Mucosa of rectum (tissue), 2 donors: ENCODE data around the gene BRD9.
"Not testable (repeated sequence)": the region's sequence is repeated elsewhere in the genome, so short reads cannot be mapped to it uniquely, and the experiment has no call there.

Source experiments
- H3K27ac ChIP-seq, 2 donors: one replicate each; pipeline ENCODE4 v1.7.0; 2013; ENCODE audit warnings: inconsistent platforms in 2 of 2, low read depth in 2 of 2, low read length in 2 of 2
- H3K27me3 ChIP-seq, 2 donors: one replicate each; pipeline ENCODE4 v1.7.0; 2013; ENCODE audit warnings: low read length in 2 of 2; ENCODE audit not compliant: control insufficient read depth in 2 of 2, insufficient read depth in 2 of 2
- H3K36me3 ChIP-seq, 2 donors: one replicate each; pipeline ENCODE4 v1.7.0; 2013; ENCODE audit warnings: low read length in 2 of 2; ENCODE audit not compliant: control insufficient read depth in 2 of 2, insufficient read depth in 2 of 2
- H3K4me1 ChIP-seq, 2 donors: one replicate each; pipeline ENCODE4 v1.7.0; 2013; ENCODE audit warnings: low read length in 2 of 2, mild to moderate bottlenecking in 1 of 2; ENCODE audit not compliant: control insufficient read depth in 2 of 2, insufficient read depth in 2 of 2
- H3K4me3 ChIP-seq, 2 donors: one replicate each; pipeline ENCODE4 v1.7.0; 2013; ENCODE audit warnings: low read length in 2 of 2
- H3K9ac ChIP-seq, 2 donors: one replicate each; pipeline ENCODE4 v1.7.0; 2013; ENCODE audit warnings: low read length in 2 of 2, low read depth in 1 of 2, mild to moderate bottlenecking in 1 of 2
- H3K9me3 ChIP-seq, 2 donors: one replicate each; pipeline ENCODE4 v1.7.0; 2013; ENCODE audit warnings: low read length in 2 of 2; ENCODE audit not compliant: control insufficient read depth in 2 of 2
- donor health status: healthy.
- donor health status: Normal muscosa, but diverticular disease.

The BRD9 gene

GRCh38 chr5:837621-838121, 54.9 kb downstream of the BRD9 start:
- H3K27ac ChIP-seq, H3K4me1 ChIP-seq, H3K4me3 ChIP-seq, H3K27me3 ChIP-seq, H3K9ac ChIP-seq, H3K36me3 ChIP-seq, H3K9me3 ChIP-seq: not testable (repeated sequence)

GRCh38 chr5:835933-836612, 56.5 kb downstream of the BRD9 start:
- H3K36me3 ChIP-seq, H3K4me3 ChIP-seq, H3K27me3 ChIP-seq, H3K9ac ChIP-seq, H3K9me3 ChIP-seq, H3K4me1 ChIP-seq, H3K27ac ChIP-seq: not testable (repeated sequence)

DNA sequence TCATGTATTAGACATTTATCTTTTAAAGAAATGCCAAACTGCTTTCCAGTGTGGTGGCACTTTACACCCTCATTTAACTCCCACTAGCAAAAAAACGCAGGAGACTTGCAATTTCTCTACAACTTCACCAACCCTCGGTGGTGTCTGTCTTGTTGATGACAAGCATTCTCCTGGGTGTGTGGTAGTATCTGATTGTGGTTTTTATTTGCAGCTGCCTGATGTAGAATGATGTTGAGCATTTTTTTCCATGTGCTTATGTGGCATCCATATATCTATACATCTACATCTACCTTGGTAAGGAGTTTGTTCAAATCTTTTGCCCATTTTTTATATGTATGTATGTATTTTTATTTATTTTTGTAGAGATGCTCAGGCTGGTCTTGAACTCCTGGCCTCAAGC, 58.6 kb downstream of the BRD9 start:
- H3K9me3 ChIP-seq, H3K4me1 ChIP-seq: not testable (repeated sequence)

GRCh38 chr5:828194-828593, 64.4 kb downstream of the BRD9 start:
- H3K27me3 ChIP-seq, H3K9me3 ChIP-seq, H3K4me3 ChIP-seq, H3K9ac ChIP-seq, H3K4me1 ChIP-seq, H3K27ac ChIP-seq, H3K36me3 ChIP-seq: not testable (repeated sequence)

More for the DNA sequence above, 58.6 kb downstream of the BRD9 start:
- not testable (repeated sequence) for H3K9ac ChIP-seq, H3K4me3 ChIP-seq, H3K27me3 ChIP-seq, H3K36me3 ChIP-seq, H3K27ac ChIP-seq

DNA sequence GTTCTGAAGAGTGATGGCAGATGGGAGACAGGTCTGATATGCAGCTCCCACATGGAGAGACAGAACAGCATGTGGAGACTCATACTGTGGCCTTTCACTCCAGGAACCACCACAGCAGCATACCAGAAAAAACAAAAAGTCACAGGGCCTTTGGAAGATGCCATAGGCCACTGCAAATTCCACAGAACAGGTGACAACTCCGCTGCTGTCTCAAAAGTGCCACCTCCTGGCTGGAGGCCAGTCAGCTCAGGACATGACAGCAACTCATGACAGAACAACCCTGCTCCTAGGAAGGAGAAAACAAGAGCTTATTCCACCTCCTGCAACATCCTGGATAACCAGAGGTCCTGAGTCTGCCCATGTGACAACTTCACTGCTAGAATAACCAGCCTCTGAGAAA, 67.1 kb downstream of the BRD9 start:
- not testable (repeated sequence) for H3K9me3 ChIP-seq, H3K9ac ChIP-seq

GRCh38 chr5:821504-821903, 71.1 kb downstream of the BRD9 start:
- Histone ChIP-seq H3K36me3 (no peaks in the 10 kb centered on the region), H3K9me3 (no peaks in the 10 kb centered on the region), H3K27me3 (no peaks in the 10 kb centered on the region), H3K4me3 (no peak overlapping the region), H3K27ac (no peak overlapping the region), H3K9ac (no peak overlapping the region), H3K4me1 (no peaks in the 10 kb centered on the region)

More for the DNA sequence above, 67.1 kb downstream of the BRD9 start:
- H3K36me3 ChIP-seq, H3K27me3 ChIP-seq, H3K4me3 ChIP-seq, H3K4me1 ChIP-seq, H3K27ac ChIP-seq: not testable (repeated sequence)

DNA sequence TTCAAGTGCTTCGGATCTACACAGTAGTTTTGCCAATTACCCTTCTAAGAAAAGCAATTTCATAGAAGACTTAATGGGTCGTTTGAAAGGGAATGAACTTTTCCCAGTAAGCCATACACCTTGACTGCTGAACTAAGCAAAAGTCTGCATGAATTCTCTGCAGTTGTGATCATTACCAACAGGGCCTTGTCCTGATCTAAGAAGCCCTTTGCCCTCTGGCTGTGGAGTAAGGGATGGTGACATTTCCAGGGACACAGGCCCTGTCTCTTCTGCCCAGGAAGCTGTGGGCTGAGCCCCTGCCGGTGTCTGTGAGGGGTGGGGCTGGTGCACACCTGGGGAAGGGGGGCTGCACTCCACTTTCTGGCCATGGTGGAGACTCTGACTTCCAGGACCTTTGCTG, 72.4 kb downstream of the BRD9 start:
- H3K9me3 ChIP-seq: no peaks in the 10 kb centered on the region
- H3K27me3 ChIP-seq: no peaks in the 10 kb centered on the region
- H3K27ac ChIP-seq: no peak overlapping the region
- no peaks in the 10 kb centered on the region for H3K4me1 ChIP-seq
- H3K4me3 ChIP-seq: no peak overlapping the region
- H3K9ac ChIP-seq: no peak overlapping the region
- no peaks in the 10 kb centered on the region for H3K36me3 ChIP-seq

DNA sequence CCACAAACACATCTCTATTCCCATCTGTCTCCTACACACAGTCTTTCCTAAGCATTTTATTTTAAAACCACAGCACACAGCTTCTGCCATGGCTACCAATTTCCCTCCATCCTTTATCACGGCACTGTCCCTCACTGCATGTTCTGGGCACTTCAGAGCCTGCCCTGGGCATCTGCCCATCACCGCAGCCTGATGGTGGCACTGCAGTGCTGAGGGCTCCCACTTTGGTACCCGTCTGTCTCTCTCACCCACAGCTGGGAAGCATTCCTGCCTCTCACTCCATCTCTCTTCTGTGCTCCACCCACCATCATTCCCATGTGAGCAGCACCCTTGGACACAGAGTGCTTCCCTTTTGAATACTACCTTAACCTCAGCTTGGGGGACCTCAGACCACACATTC, 73.5 kb downstream of the BRD9 start:
- H3K9ac ChIP-seq: no peak overlapping the region
- no peak overlapping the region for H3K27ac ChIP-seq
- H3K27me3 ChIP-seq: no peaks in the 10 kb centered on the region
- no peak overlapping the region for H3K4me3 ChIP-seq
- H3K36me3 ChIP-seq: no peaks in the 10 kb centered on the region
- no peaks in the 10 kb centered on the region for H3K4me1 ChIP-seq
- no peaks in the 10 kb centered on the region for H3K9me3 ChIP-seq

GRCh38 chr5:816176-816575, 76.4 kb downstream of the BRD9 start:
- no peaks in the 10 kb centered on the region for H3K4me1 ChIP-seq
- H3K27ac ChIP-seq: no peak overlapping the region
- no peaks in the 10 kb centered on the region for H3K9me3 ChIP-seq
- H3K9ac ChIP-seq: no peak overlapping the region
- no peak overlapping the region for H3K4me3 ChIP-seq
- no peaks in the 10 kb centered on the region for H3K36me3 ChIP-seq
- no peaks in the 10 kb centered on the region for H3K27me3 ChIP-seq

- Histone ChIP-seq H3K4me3 (no peak overlapping the region), H3K27me3 (no peaks in the 10 kb centered on the region), H3K9me3 (no peaks in the 10 kb centered on the region), H3K9ac (no peak overlapping the region), H3K36me3 (no peaks in the 10 kb centered on the region), H3K27ac (no peak overlapping the region), H3K4me1 (no peaks in the 10 kb centered on the region)
These were observed 77.2 kb downstream of the BRD9 start for GRCh38 chr5:815449-815848.
